Effector memory CD8-positive, alpha-beta T cell (primary cell): ENCODE data around the gene ANKS1A.

Experiments
- ATAC-seq: fragments of 150-1000 bp; cut with Tn5 transposase; replicated peaks from 2 replicates; pipeline ENCODE4 v1.10.0; 2021; ENCODE audit warnings: mild to moderate bottlenecking, moderate library complexity
- DNase-seq, 3 experiments: peaks; one replicate each; pipeline ENCODE4 v3.0.0; 2021
- H3K27ac Mint-ChIP-seq, 2 donors: one replicate each; pipeline ENCODE4 v1.8.0; 2022; ENCODE audit warnings: mild to moderate bottlenecking in 2 of 2, mixed read lengths in 2 of 2, moderate library complexity in 2 of 2
- H3K27me3 Mint-ChIP-seq, 2 donors: one replicate each; pipeline ENCODE4 v1.8.0; 2022; ENCODE audit warnings: mixed read lengths in 2 of 2
- H3K36me3 Mint-ChIP-seq: one replicate; pipeline ENCODE4 v1.8.0; 2022; ENCODE audit warnings: mild to moderate bottlenecking, moderate library complexity, mixed read lengths; ENCODE audit not compliant: insufficient read depth
- H3K4me1 Mint-ChIP-seq, 2 donors: one replicate each; pipeline ENCODE4 v1.8.0; 2022; ENCODE audit warnings: low read depth in 2 of 2, mixed read lengths in 2 of 2
- H3K4me3 Mint-ChIP-seq, 2 donors: one replicate each; pipeline ENCODE4 v1.8.0; 2022; ENCODE audit warnings: mild to moderate bottlenecking in 2 of 2, mixed read lengths in 2 of 2, moderate library complexity in 2 of 2
- H3K9me3 Mint-ChIP-seq, 2 donors: one replicate each; pipeline ENCODE4 v1.8.0; 2022; ENCODE audit warnings: mixed read lengths in 2 of 2

The ANKS1A gene

GRCh38 chr6:35073211-35073610 lies 184.2 kb downstream of the ANKS1A start:
- Mint-ChIP-seq H3K4me1 (peaks cover 0 to 3% of the 10 kb centered on the region in 2 donors), H3K9me3 (no peaks in the 10 kb centered on the region), H3K4me3 (no peak overlapping the region), H3K27me3 (no peaks in the 10 kb centered on the region), H3K27ac (no peak overlapping the region), H3K36me3 (peaks cover 4% of the 10 kb centered on the region)
- ATAC-seq: no peak
- no peak for DNase-seq

- ATAC-seq (no peak), DNase-seq (no peak)
- Mint-ChIP-seq H3K36me3 (peaks cover 4% of the 10 kb centered on the region), H3K27me3 (no peaks in the 10 kb centered on the region), H3K4me1 (no peaks in the 10 kb centered on the region), H3K9me3 (no peaks in the 10 kb centered on the region), H3K4me3 (no peak overlapping the region), H3K27ac (no peak overlapping the region)
Measured at GRCh38 chr6:35073766-35074471, 184.9 kb downstream of the ANKS1A start.

- DNase-seq (no peak), ATAC-seq (no peak)
- Mint-ChIP-seq H3K9me3 (no peaks in the 10 kb centered on the region), H3K27ac (no peak overlapping the region), H3K4me1 (no peaks in the 10 kb centered on the region), H3K27me3 (no peaks in the 10 kb centered on the region), H3K4me3 (no peak overlapping the region), H3K36me3 (peaks cover 4% of the 10 kb centered on the region)
Measured at GRCh38 chr6:35076997-35077712, 188.1 kb downstream of the ANKS1A start.

- ATAC-seq: no peak
- no peak overlapping the region for H3K27ac Mint-ChIP-seq
- peaks cover 8% of the 10 kb centered on the region for H3K36me3 Mint-ChIP-seq
- no peaks in the 10 kb centered on the region for H3K4me1 Mint-ChIP-seq
- no peak overlapping the region for H3K4me3 Mint-ChIP-seq
- no peaks in the 10 kb centered on the region for H3K27me3 Mint-ChIP-seq
- DNase-seq: no peak
- no peaks in the 10 kb centered on the region for H3K9me3 Mint-ChIP-seq
Measured at GRCh38 chr6:35077713-35078105, 188.7 kb downstream of the ANKS1A start.

- ATAC-seq (no peak), DNase-seq (no peak)
- peaks cover 9% of the 10 kb centered on the region for H3K36me3 Mint-ChIP-seq
- no peak overlapping the region for H3K27ac Mint-ChIP-seq
- H3K27me3 Mint-ChIP-seq: no peaks in the 10 kb centered on the region
- no peaks in the 10 kb centered on the region for H3K4me1 Mint-ChIP-seq
- no peaks in the 10 kb centered on the region for H3K9me3 Mint-ChIP-seq
- H3K4me3 Mint-ChIP-seq: no peak overlapping the region
Measured at GRCh38 chr6:35078226-35078850, 189.3 kb downstream of the ANKS1A start.

- no peaks in the 10 kb centered on the region for H3K27me3 Mint-ChIP-seq
- no peaks in the 10 kb centered on the region for H3K9me3 Mint-ChIP-seq
- no peaks in the 10 kb centered on the region for H3K4me1 Mint-ChIP-seq
- no peak for ATAC-seq
- H3K27ac Mint-ChIP-seq: no peak overlapping the region
- peaks cover 7% of the 10 kb centered on the region for H3K36me3 Mint-ChIP-seq
- no peak for DNase-seq
- no peak overlapping the region for H3K4me3 Mint-ChIP-seq
Measured at GRCh38 chr6:35078896-35079295, 189.8 kb downstream of the ANKS1A start.

- Mint-ChIP-seq H3K36me3 (peaks cover 5% of the 10 kb centered on the region), H3K9me3 (no peaks in the 10 kb centered on the region), H3K27ac (no peak overlapping the region), H3K4me3 (no peak overlapping the region), H3K27me3 (no peaks in the 10 kb centered on the region), H3K4me1 (no peaks in the 10 kb centered on the region)
- no peak for DNase-seq
- ATAC-seq: no peak
Measured at GRCh38 chr6:35079311-35080000, 190.4 kb downstream of the ANKS1A start.

GRCh38 chr6:35080016-35080680 lies 191.1 kb downstream of the ANKS1A start:
- Mint-ChIP-seq H3K9me3 (no peaks in the 10 kb centered on the region), H3K27me3 (no peaks in the 10 kb centered on the region), H3K4me3 (no peak overlapping the region), H3K27ac (no peak overlapping the region), H3K36me3 (peaks cover 8% of the 10 kb centered on the region), H3K4me1 (no peaks in the 10 kb centered on the region)
- ATAC-seq: no peak
- no peak for DNase-seq

- no peaks in the 10 kb centered on the region for H3K27me3 Mint-ChIP-seq
- peaks cover 8% of the 10 kb centered on the region for H3K36me3 Mint-ChIP-seq
- ATAC-seq (no peak), DNase-seq (no peak)
- H3K27ac Mint-ChIP-seq: no peak overlapping the region
- no peak overlapping the region for H3K4me3 Mint-ChIP-seq
- H3K4me1 Mint-ChIP-seq: no peaks in the 10 kb centered on the region
- H3K9me3 Mint-ChIP-seq: no peaks in the 10 kb centered on the region
Measured at GRCh38 chr6:35080821-35081425, 191.9 kb downstream of the ANKS1A start.

- Mint-ChIP-seq H3K4me3 (no peak overlapping the region), H3K27me3 (no peaks in the 10 kb centered on the region), H3K4me1 (no peaks in the 10 kb centered on the region), H3K36me3 (peaks cover 11% of the 10 kb centered on the region), H3K9me3 (no peaks in the 10 kb centered on the region), H3K27ac (no peak overlapping the region)
- DNase-seq: no peak
- no peak for ATAC-seq
Measured at GRCh38 chr6:35081426-35081851, 192.4 kb downstream of the ANKS1A start.

- ATAC-seq: no peak
- no peaks in the 10 kb centered on the region for H3K27me3 Mint-ChIP-seq
- no peak overlapping the region for H3K4me3 Mint-ChIP-seq
- H3K4me1 Mint-ChIP-seq: no peaks in the 10 kb centered on the region
- no peak overlapping the region for H3K27ac Mint-ChIP-seq
- no peak for DNase-seq
- H3K36me3 Mint-ChIP-seq: peaks cover 12% of the 10 kb centered on the region
- H3K9me3 Mint-ChIP-seq: no peaks in the 10 kb centered on the region
Measured at GRCh38 chr6:35082046-35082732, 193.1 kb downstream of the ANKS1A start.

- H3K27me3 Mint-ChIP-seq: no peaks in the 10 kb centered on the region
- no peaks in the 10 kb centered on the region for H3K9me3 Mint-ChIP-seq
- no peak overlapping the region for H3K4me3 Mint-ChIP-seq
- no peak for DNase-seq
- ATAC-seq: no peak
- H3K36me3 Mint-ChIP-seq: peaks cover 12% of the 10 kb centered on the region
- H3K27ac Mint-ChIP-seq: no peak overlapping the region
- H3K4me1 Mint-ChIP-seq: no peaks in the 10 kb centered on the region
Measured at GRCh38 chr6:35082733-35083403, 193.8 kb downstream of the ANKS1A start.
